CD14-positive monocyte (primary cell): ENCODE results near the gene CARD11. TPM values are rescaled to one million over a fixed set of nuclear protein-coding genes. Genes with fewer than 3 reads are reported as not detected.

Source experiments
- DNase-seq, 3 donors: peaks; one replicate each; pipeline ENCODE4 v3.0.0-alpha.2; 2011 to 2022
- H2AFZ ChIP-seq: 2 replicates; pipeline ENCODE4 v1.6.0; 2012; ENCODE audit warnings: mild to moderate bottlenecking, low read depth, low read length, inconsistent platforms; ENCODE audit not compliant: insufficient read depth, poor library complexity, severe bottlenecking
- H3K27ac ChIP-seq, 2 donors: 1 replicate in 1 of 2; 2 replicates in 1 of 2; pipeline ENCODE4 v1.5.1; 2012 to 2013; ENCODE audit warnings: low read length in 2 of 2, control low read depth in 1 of 2, inconsistent platforms in 1 of 2, low read depth in 1 of 2, mild to moderate bottlenecking in 1 of 2
- H3K27me3 ChIP-seq, 2 donors: one replicate each; pipeline versions ENCODE4 v1.6.0 to v1.6.1; 2011 to 2013; ENCODE audit warnings: low read length in 2 of 2; ENCODE audit not compliant: control insufficient read depth in 2 of 2, insufficient read depth in 2 of 2
- H3K36me3 ChIP-seq, 2 donors: replicated peaks in 1 of 2; 1 replicate in 1 of 2; 2 replicates in 1 of 2; pipeline versions ENCODE4 v1.5.1 to v1.6.1; 2012 to 2013; ENCODE audit warnings: low read length in 2 of 2, control low read depth in 1 of 2, inconsistent platforms in 1 of 2, mild to moderate bottlenecking in 1 of 2; ENCODE audit not compliant: insufficient read depth in 2 of 2, control insufficient read depth in 1 of 2
- H3K4me1 ChIP-seq, 2 donors: 1 replicate in 1 of 2; 2 replicates in 1 of 2; pipeline versions ENCODE4 v1.5.1 to v1.6.1; 2012 to 2013; ENCODE audit warnings: low read length in 2 of 2, control low read depth in 1 of 2, inconsistent platforms in 1 of 2, mild to moderate bottlenecking in 1 of 2, moderate library complexity in 1 of 2; ENCODE audit not compliant: insufficient read depth in 2 of 2, control insufficient read depth in 1 of 2
- H3K4me2 ChIP-seq: replicated peaks from 2 replicates; pipeline ENCODE3; 2012; ENCODE audit warnings: low read length, moderate library complexity, mild to moderate bottlenecking; ENCODE audit not compliant: poor library complexity, severe bottlenecking; ENCODE audit errors: extremely low read depth
- H3K4me3 ChIP-seq, 3 experiments: fragments of 200-600 bp in 1 of 3; sonication (generic) in 1 of 3; replicated peaks in 1 of 3; 1 replicate in 2 of 3; 2 replicates in 1 of 3; pipeline ENCODE4 v1.5.1; 2011 to 2013; ENCODE audit warnings: low read length in 3 of 3, mild to moderate bottlenecking in 3 of 3, control low read depth in 2 of 3, low read depth in 2 of 3, inconsistent platforms in 1 of 3, moderate library complexity in 1 of 3
- H3K79me2 ChIP-seq: 2 replicates; pipeline ENCODE4 v1.6.0; 2012; ENCODE audit warnings: mild to moderate bottlenecking, control low read depth, inconsistent platforms, low read length, moderate library complexity; ENCODE audit not compliant: insufficient read depth
- H3K9ac ChIP-seq: 2 replicates; pipeline ENCODE4 v1.6.0; 2017; ENCODE audit warnings: low read length, mild to moderate bottlenecking; ENCODE audit not compliant: insufficient read depth, poor library complexity, severe bottlenecking
- H3K9me3 ChIP-seq, 2 donors: replicated peaks in 1 of 2; 1 replicate in 1 of 2; 2 replicates in 1 of 2; pipeline versions ENCODE4 v1.5.1 to v1.6.1; 2012 to 2013; ENCODE audit warnings: low read length in 2 of 2, control low read depth in 1 of 2; ENCODE audit not compliant: control insufficient read depth in 1 of 2, insufficient read depth in 1 of 2
- H4K20me1 ChIP-seq: 2 replicates; pipeline ENCODE4 v1.6.0; 2012; ENCODE audit warnings: mild to moderate bottlenecking, low read length, control low read depth, moderate library complexity; ENCODE audit not compliant: insufficient read depth
- H3K27ac Mint-ChIP-seq, 7 donors: one replicate each; pipeline ENCODE4 v1.8.0; 2020; ENCODE audit warnings: mild to moderate bottlenecking in 7 of 7, mixed read lengths in 7 of 7, moderate library complexity in 6 of 7, inconsistent platforms in 2 of 7
- H3K27me3 Mint-ChIP-seq, 3 donors: one replicate each; pipeline ENCODE4 v1.8.0; 2021 to 2022; ENCODE audit warnings: low read depth in 3 of 3, mild to moderate bottlenecking in 3 of 3, mixed read lengths in 3 of 3, moderate library complexity in 3 of 3, inconsistent platforms in 1 of 3
- H3K36me3 Mint-ChIP-seq, 2 donors: one replicate each; pipeline ENCODE4 v1.8.0; 2020; ENCODE audit warnings: mixed read lengths in 2 of 2, inconsistent platforms in 1 of 2, mild to moderate bottlenecking in 1 of 2
- H3K4me1 Mint-ChIP-seq: one replicate; pipeline ENCODE4 v1.8.0; 2020; ENCODE audit warnings: mild to moderate bottlenecking, mixed read lengths
- H3K4me3 Mint-ChIP-seq, 2 donors: one replicate each; pipeline ENCODE4 v1.8.0; 2020; ENCODE audit warnings: mild to moderate bottlenecking in 2 of 2, mixed read lengths in 2 of 2, moderate library complexity in 1 of 2
- H3K9me3 Mint-ChIP-seq, 7 donors: one replicate each; pipeline ENCODE4 v1.8.0; 2020 to 2022; ENCODE audit warnings: mixed read lengths in 7 of 7, mild to moderate bottlenecking in 6 of 7, moderate library complexity in 6 of 7, inconsistent platforms in 2 of 7
- WGBS: methylation state at CpG from one replicate; pipeline ENCODE4 v1.1.5; 2013; ENCODE audit warnings: missing lambda C conversion rate; ENCODE audit not compliant: insufficient coverage; 5-methylcytosine and 5-hydroxymethylcytosine counted together
- intact Hi-C, 2 donors: fragments of 100-400 bp; cut with micrococcal nuclease; formaldehyde crosslinking; loops; one replicate each; pipeline versions ENCODE4 v1.15.0 to v1.15.1; 2023
- polyA plus RNA-seq, 3 donors: library from polyadenylated mRNA; depleted of rRNA in 1 of 3; unstranded in 2 of 3; stranded (reverse) in 1 of 3; fragments of 300-500 nt in 2 of 3; fragments of >200 nt in 1 of 3; fragmentation: Illumina TruSeq in 2 of 3; gene quantifications; 1 replicate in 2 of 3; 2 replicates in 1 of 3; pipeline ENCODE4 v1.2.3, GENCODE V29; 2012 to 2021
- TF ChIP-seq, protein P1 (sequence below): fragments of 200-600 bp; IDR thresholded peaks from one replicate; pipeline ENCODE4 v1.8.0; 2022; ENCODE audit warnings: antibody characterized with exemption, mild to moderate bottlenecking

Gene CARD11
- polyA plus RNA-seq, 3 donors: 0.04 to 0.17 TPM; not detected in 1

DNA sequence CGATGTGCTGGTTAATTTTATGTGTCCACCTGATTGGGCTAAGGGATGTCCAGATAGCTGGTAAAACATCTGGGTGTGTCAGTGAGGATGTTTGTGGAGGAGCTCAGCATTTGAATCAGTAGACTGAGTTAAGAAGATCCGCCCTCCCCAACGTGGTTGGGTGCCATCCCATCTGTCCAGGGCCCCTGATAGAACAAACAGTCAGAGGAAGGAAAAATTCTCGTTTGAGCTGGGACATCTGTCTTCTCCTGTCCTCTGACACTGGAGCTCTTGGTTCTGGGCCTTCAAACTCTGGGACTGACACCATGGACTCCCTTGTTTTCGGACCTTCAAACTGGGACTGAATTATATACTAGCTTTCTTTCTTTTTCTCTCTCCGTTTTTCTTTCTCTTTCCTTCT is 59.6 kb downstream of the CARD11 start:
- H3K4me1 Mint-ChIP-seq: peaks cover 24% of the 10 kb centered on the region
- no peak overlapping the region for H3K27ac Mint-ChIP-seq
- TF ChIP-seq, protein P1, sequence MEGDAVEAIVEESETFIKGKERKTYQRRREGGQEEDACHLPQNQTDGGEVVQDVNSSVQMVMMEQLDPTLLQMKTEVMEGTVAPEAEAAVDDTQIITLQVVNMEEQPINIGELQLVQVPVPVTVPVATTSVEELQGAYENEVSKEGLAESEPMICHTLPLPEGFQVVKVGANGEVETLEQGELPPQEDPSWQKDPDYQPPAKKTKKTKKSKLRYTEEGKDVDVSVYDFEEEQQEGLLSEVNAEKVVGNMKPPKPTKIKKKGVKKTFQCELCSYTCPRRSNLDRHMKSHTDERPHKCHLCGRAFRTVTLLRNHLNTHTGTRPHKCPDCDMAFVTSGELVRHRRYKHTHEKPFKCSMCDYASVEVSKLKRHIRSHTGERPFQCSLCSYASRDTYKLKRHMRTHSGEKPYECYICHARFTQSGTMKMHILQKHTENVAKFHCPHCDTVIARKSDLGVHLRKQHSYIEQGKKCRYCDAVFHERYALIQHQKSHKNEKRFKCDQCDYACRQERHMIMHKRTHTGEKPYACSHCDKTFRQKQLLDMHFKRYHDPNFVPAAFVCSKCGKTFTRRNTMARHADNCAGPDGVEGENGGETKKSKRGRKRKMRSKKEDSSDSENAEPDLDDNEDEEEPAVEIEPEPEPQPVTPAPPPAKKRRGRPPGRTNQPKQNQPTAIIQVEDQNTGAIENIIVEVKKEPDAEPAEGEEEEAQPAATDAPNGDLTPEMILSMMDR: no peak
- no peak overlapping the region for H3K4me3 Mint-ChIP-seq
- WGBS: 77% methylated on average over 5 of the region's 6 CpGs
- Histone ChIP-seq H3K4me1 (peaks cover 18% of the 10 kb centered on the region in 2 donors), H3K9ac (no peak overlapping the region), H3K4me3 (no peak overlapping the region), H3K9me3 (peaks cover under 1 to 12% of the 10 kb centered on the region in 2 donors), H3K27ac (no peak overlapping the region), H3K36me3 (no peaks in the 10 kb centered on the region), H3K27me3 (peaks cover 7 to 19% of the 10 kb centered on the region in 2 donors), H3K79me2 (no peaks in the 10 kb centered on the region), H2AFZ (no peak overlapping the region), H3K4me2 (no peak overlapping the region), H4K20me1 (no peaks in the 10 kb centered on the region)
- no peak for DNase-seq
- peaks cover 26 to 31% (median 30%) of the 10 kb centered on the region in 3 donors for H3K27me3 Mint-ChIP-seq
- peaks cover 0 to 6% of the 10 kb centered on the region in 2 donors for H3K36me3 Mint-ChIP-seq
- H3K9me3 Mint-ChIP-seq: peaks cover 3 to 14% (median 10%) of the 10 kb centered on the region in 7 donors
- intact Hi-C loops: no loop called here

DNA sequence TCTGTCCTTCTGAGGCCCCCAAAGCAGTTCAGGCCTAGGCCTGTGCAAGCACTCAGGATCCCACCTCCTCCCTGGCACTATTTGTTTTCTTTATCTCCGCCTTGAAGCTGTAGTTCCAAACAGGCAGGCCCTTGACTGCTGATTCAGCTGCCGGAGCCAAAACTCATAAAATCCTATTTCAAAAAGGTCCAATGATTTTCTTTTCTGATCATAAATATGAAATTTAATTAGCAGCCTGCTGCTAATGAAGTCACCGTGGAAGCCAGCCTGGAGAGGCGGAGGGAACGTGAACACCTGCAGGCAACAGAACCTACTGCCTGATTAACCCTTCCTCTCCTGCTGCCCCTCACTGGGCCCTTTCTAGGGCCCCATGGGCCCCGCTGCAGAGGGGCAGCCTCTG is 60.1 kb downstream of the CARD11 start:
- no peaks in the 10 kb centered on the region for H3K36me3 ChIP-seq
- Mint-ChIP-seq H3K4me3 (no peak overlapping the region), H3K4me1 (peaks cover 29% of the 10 kb centered on the region), H3K27ac (no peak overlapping the region), H3K9me3 (peaks cover 2 to 12% (median 6%) of the 10 kb centered on the region in 7 donors), H3K27me3 (peaks cover 31 to 35% (median 34%) of the 10 kb centered on the region in 3 donors), H3K36me3 (peaks cover 0 to 8% of the 10 kb centered on the region in 2 donors)
- H3K4me2 ChIP-seq: no peak overlapping the region
- TF ChIP-seq, protein P1: no peak
- peaks cover 12 to 24% of the 10 kb centered on the region in 2 donors for H3K27me3 ChIP-seq
- WGBS: 91% methylated on average over 4 of the region's 6 CpGs
- H3K9ac ChIP-seq: no peak overlapping the region
- H3K9me3 ChIP-seq: peaks cover 5 to 12% of the 10 kb centered on the region in 2 donors
- no peak overlapping the region for H2AFZ ChIP-seq
- no peaks in the 10 kb centered on the region for H4K20me1 ChIP-seq
- intact Hi-C loops: no loop called here
- no peak for DNase-seq
- H3K79me2 ChIP-seq: no peaks in the 10 kb centered on the region
- H3K4me1 ChIP-seq: peaks cover 23% of the 10 kb centered on the region in 2 donors
- no peak overlapping the region for H3K4me3 ChIP-seq
- no peak overlapping the region for H3K27ac ChIP-seq
